HG02759 (cell line): ENCODE data around the gene PTK6.

Source experiments
- ATAC-seq: cut with Tn5 transposase; IDR thresholded peaks from one replicate; pipeline ENCODE4 v1.9.1; 2021; ENCODE audit warnings: mild to moderate bottlenecking, moderate library complexity; ENCODE audit not compliant: unreplicated experiment

Gene PTK6

GRCh38 chr20:63497138-63497945, 39.8 kb downstream of the PTK6 start:
- ATAC-seq, result no peak

GRCh38 chr20:63496596-63497120, 40.5 kb downstream of the PTK6 start:
- ATAC-seq, result no peak

DNA sequence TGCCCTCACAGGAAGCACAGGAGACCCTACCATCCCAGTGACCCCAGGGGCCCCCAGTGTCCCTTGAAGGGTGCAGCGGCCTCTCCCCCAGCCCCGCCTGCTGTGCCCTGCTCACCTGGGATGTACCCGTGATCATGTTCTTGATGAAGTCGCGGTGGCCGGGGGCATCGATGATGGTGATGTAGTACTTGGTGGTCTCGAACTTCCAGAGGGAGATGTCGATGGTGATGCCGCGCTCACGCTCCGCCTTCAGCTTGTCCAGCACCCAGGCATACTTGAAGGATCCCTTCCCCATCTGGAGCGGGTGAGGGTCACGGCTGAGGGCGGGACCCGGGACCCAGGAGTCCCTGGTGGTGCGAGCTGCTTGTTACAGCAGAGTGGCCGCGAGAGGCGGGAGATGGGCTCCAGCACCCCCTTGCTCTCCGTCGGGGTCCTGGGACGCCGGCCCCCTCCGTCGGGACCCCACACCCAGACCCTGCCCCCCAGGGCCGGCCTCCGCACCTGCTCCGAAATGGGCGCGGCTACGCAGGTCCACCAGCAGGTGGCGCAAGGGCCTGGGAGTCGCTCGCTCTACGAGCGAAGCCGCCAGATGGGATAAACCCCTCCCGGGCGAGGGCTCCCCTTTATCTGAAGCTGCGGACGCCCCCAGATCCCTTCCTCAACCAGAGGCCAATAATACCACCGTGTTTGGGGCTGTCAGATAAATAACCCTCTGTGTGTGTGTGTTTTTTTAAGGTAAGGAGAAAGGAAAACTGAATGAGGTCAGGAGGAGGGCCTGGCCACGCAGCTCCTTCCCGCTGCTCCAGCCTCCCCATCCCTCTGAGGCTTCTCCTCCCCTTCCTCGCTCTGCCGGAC, 41.2 kb downstream of the PTK6 start:
- no peak for ATAC-seq

- no peak for ATAC-seq
Measured at GRCh38 chr20:63495167-63495720, 41.9 kb downstream of the PTK6 start.

GRCh38 chr20:63494420-63495166, 42.6 kb downstream of the PTK6 start:
- no peak for ATAC-seq

- no peak for ATAC-seq
Measured at GRCh38 chr20:63494084-63494419, 43.1 kb downstream of the PTK6 start.

DNA sequence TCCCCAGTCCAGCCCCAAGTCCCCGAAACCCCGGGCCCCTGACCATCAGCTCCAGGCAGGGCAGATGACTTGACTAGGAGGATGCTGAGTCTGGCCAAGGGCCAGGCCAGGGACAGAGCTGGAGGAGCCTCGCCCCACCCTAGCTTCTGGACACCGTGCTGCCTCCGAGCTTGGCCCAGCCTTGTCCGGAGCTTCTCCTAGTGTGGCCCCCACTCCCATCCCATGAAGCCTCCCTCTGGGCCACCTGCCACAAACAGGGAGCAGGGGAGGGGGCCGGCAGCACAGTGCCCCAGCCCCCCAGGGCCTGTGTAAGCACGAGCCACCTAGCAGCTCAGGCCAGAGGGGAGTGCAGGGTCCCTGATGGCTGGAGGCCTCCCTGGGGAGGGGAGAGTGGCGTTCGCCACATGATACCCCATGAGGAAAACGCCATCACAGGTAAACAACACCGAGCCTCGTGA, 43.6 kb downstream of the PTK6 start:
- ATAC-seq, result no peak

DNA sequence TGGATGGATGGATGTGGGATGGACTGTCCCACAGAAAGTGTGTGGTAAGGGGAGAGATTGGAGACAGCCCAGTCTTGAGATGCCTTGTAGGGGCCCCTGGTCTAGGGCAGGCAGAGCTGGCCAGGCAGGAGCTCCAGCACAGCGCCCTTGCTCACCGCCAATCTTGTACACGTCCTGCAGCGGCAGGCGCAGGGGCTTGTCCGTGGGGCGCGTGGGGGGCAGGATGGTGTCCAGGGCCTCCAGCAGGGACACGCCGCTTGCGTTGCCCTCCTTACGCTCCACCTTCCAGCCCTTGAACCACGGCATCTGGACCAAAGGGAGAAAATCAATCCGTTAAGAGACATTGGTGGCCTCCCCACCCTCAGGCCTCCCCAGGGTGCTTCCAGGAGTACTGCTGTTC, 44.2 kb downstream of the PTK6 start:
- ATAC-seq, result no peak

DNA sequence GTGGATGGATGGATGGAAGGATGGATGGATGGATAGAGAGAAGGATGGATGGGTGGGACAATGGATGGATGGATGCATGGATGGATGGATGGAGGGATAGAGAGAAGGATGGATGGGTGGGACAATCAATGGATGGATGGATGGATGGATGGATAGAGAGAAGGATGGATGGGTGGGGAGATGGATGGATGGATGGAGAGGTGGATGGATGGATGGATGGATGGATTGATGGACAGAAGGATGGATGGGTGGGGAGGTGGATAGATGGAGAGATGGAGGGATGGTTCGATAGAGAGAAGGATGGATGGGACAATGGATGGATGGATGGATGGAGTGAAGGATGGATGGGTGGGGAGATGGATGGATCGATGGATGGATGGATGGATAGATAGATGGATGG, 44.7 kb downstream of the PTK6 start:
- ATAC-seq, result no peak

GRCh38 chr20:63491635-63492230, 45.4 kb downstream of the PTK6 start:
- no peak for ATAC-seq

GRCh38 chr20:63491078-63491477, 46.1 kb downstream of the PTK6 start:
- ATAC-seq, result no peak

DNA sequence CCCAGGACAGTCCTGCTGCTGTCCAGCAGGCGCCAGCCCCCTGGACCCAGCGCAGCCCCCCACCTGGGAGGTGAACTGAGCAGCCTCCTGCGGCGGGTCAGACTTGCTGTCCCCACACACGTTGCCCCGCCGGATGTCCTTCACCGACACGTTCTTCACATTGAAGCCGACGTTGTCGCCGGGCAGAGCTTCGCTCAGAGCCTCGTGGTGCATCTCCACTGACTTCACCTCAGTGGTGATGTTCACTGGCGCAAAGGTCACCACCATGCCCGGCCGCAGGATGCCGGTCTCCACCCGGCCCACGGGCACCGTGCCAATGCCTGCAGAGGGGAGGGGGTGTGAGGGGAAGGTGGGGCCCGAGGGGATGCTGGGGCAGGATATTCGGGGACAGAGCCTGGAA, 46.8 kb downstream of the PTK6 start:
- no peak for ATAC-seq

DNA sequence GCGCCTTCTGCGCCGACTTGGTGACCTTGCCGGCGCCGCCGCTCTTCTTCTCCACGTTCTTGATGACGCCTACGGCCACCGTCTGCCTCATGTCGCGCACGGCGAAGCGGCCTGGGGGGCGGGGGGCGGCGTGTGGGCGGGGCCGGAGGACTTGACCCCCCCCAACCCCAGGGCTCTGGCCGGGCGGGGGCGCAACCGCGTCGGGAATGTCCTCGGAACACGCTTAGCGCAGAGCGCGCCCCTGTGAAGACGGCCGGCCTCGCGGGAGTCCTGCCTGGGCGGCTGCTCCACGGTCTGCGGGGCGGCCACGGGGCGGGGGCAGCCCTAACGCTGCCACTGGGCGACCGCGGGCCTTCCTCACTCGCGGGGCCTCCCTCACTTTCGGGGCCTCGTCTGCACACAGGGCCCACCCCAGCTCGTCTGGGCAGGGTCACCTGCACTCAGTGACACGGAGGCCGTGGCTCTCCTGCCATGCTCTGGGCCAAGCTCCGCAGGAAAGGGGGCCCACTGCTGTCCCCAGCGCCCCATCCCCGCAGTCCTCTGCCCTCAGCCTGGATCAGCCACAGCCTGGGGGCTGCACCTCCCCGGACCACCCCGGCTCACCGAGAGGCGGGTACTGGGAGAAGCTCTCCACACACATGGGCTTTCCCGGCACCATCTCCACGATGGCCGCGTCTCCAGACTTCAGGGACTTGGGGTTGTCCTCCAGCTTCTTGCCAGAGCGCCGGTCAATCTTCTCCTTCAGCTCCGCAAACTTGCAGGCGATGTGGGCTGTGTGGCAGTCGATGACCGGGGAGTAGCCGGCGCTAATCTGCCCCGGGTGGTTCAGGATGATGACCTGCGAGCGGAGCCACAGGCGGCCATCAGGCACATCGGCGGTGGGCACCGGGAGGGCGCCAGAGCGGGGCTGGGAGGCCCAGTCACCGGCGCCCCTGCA, 48.6 kb downstream of the PTK6 start:
- ATAC-seq, result no peak

GRCh38 chr20:63487781-63488241, 49.4 kb downstream of the PTK6 start:
- no peak for ATAC-seq

GRCh38 chr20:63487116-63487764, 49.9 kb downstream of the PTK6 start:
- ATAC-seq, result no peak

DNA sequence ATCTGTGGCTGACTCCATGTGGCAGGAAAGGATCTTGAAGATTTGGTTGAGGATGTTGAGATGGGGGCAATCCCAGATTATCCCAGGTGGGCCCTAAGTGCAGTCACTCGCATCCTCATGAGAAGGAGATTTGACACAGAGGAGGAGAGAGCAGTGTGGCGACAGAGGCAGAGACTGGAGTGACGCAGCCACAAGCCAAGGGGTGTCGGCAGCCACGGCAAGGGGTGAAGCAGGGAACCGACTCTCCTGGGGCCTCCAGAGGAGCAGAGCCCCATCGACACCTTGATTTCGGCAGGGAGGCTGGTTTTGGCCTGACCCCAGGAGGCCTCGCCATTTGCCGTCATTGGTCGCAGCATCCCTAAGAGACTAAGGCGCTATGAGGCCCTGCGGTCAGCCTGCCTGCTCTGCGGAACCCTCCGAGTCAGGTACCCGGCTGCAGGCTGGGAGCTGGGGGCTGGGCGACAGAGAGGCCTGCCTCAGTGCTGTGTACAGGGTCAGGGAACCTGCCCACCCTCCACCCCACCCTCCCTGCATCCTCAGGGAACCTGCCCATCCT, 50.8 kb downstream of the PTK6 start:
- ATAC-seq, result no peak

DNA sequence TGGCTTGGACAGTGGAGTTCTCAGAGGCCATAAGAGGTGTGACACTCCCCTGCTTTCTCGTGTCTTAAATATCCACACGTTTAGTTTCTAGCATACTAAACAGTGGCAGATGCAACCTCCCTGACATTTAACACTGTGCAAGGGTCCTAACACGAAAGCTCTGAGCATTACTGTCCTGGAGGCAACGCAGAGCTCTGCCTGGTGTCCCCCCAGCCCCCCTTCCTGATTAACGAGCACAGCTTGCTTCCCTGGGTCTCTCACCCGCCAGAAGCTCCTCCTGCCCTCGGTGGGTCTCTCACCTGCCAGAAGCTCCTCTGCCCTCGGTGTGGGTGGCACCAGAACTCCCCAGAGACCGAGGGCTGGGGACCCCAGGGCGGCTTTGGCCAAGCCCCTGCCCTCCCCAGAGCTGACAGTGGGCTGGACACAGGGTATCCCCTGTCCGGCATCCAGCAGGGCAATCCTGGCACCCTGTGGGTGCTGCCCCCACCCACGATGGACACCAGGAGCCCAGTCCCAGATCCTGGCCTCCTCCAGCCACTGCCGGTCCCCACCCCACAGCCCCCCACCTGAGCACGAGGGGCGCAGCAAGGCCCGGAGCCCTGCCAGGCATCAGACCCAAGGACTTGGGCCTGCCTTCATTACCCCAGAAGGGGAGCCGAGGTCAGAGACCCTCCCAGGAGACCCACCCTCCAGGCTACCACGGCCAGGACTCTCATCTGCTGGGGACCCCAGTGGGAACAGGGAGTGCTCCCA, 52.3 kb downstream of the PTK6 start:
- no peak for ATAC-seq

DNA sequence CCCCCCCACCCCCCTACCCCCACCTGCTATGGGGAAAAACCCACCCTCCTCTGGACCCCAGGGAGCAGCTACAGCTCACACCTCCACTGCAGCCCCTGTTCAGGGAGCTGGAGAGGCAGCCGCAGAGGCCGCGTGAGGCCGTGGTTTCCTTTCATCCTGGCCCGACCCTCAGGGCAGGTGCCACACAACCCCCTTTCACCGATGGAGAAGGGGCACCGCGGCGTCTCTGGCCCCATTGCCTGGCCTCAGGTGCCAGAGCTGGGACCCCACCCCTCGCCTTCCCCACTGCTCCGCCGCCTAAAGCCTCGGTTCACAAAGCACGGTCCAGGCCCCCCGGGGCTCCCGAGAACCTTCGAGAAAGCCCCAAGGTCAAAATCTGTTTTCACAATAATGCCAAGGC, 52.9 kb downstream of the PTK6 start:
- ATAC-seq, result no peak
